Neural cell (in vitro differentiated cells): ENCODE measurements around the gene CNNM2. TPM values are rescaled to one million over a fixed set of nuclear protein-coding genes. Genes with fewer than 3 reads are reported as not detected.

Source experiments
- H2AFZ ChIP-seq: fragments of 200-600, 300-800 bp; sonication (generic), shearing (Covaris generic); 2 replicates; pipeline ENCODE4 v1.6.0; 2014; ENCODE audit warnings: low read depth, mild to moderate bottlenecking, antibody characterized with exemption, low read length, moderate library complexity
- H3F3A ChIP-seq: fragments of 200-600 bp; shearing (Covaris generic); 2 replicates; pipeline ENCODE4 v1.6.1; 2016; ENCODE audit warnings: mild to moderate bottlenecking, moderate library complexity, mixed read lengths, antibody characterized with exemption, low read length; ENCODE audit not compliant: insufficient read depth, poor library complexity, severe bottlenecking
- H3K27ac ChIP-seq: fragments of 200-600, 300-800 bp; sonication (generic), shearing (Covaris generic); 2 replicates; pipeline ENCODE4 v1.5.1; 2014; ENCODE audit warnings: mild to moderate bottlenecking, low read length, moderate library complexity
- H3K27me3 ChIP-seq: fragments of 300-800, 200-600 bp; sonication (generic), shearing (Covaris generic); 2 replicates; pipeline ENCODE4 v1.6.0; 2014; ENCODE audit warnings: mild to moderate bottlenecking, low read depth, low read length, moderate library complexity; ENCODE audit not compliant: insufficient read depth
- H3K36me3 ChIP-seq: fragments of 300-800, 200-600 bp; sonication (generic), shearing (Covaris generic); 2 replicates; pipeline ENCODE4 v1.5.1; 2014; ENCODE audit warnings: mild to moderate bottlenecking, antibody characterized with exemption, low read length, moderate library complexity; ENCODE audit not compliant: insufficient read depth
- H3K4me2 ChIP-seq: fragments of 300-800, 200-600 bp; sonication (generic), shearing (Covaris generic); 2 replicates; pipeline ENCODE4 v1.6.0; 2014; ENCODE audit warnings: mild to moderate bottlenecking, low read length
- H3K4me3 ChIP-seq: fragments of 300-800, 200-600 bp; sonication (generic), shearing (Covaris generic); 2 replicates; pipeline ENCODE4 v1.5.1; 2014; ENCODE audit warnings: mild to moderate bottlenecking, low read length, moderate library complexity
- H3K79me2 ChIP-seq: fragments of 200-600 bp; shearing (Covaris generic); replicated peaks from 2 replicates; pipeline ENCODE4 v1.6.0; 2014; ENCODE audit warnings: mild to moderate bottlenecking, low read length, moderate library complexity; ENCODE audit not compliant: insufficient read depth
- H3K9ac ChIP-seq: fragments of 300-800, 200-600 bp; sonication (generic), shearing (Covaris generic); 2 replicates; pipeline ENCODE4 v1.6.1; 2016; ENCODE audit warnings: mild to moderate bottlenecking, low read length, mixed read lengths
- H3K9me2 ChIP-seq: fragments of 200-600 bp; shearing (Covaris generic); 2 replicates; pipeline ENCODE4 v1.6.1; 2016; ENCODE audit warnings: mild to moderate bottlenecking, low read length, mixed read lengths; ENCODE audit not compliant: insufficient read depth
- H3K9me3 ChIP-seq: fragments of 200-600, 300-800 bp; sonication (generic), shearing (Covaris generic); 2 replicates; pipeline ENCODE4 v1.6.1; 2016; ENCODE audit warnings: mild to moderate bottlenecking, mixed run types, low read length, moderate library complexity, mixed read lengths
- H4K20me1 ChIP-seq: fragments of 200-600 bp; shearing (Covaris generic); 2 replicates; pipeline ENCODE4 v1.6.1; 2016; ENCODE audit warnings: mild to moderate bottlenecking, mixed run types; ENCODE audit not compliant: insufficient read depth
- EP300 ChIP-seq: fragments of 450-650 bp; conservative IDR thresholded peaks from 2 replicates; pipeline ENCODE4 v1.6.1; 2014; ENCODE audit warnings: antibody characterized with exemption, mild to moderate bottlenecking, moderate library complexity; ENCODE audit not compliant: poor library complexity, severe bottlenecking
- EZH2 ChIP-seq: fragments of 200-600, 300-800 bp; shearing (Covaris generic), sonication (generic); IDR thresholded peaks from 2 replicates; pipeline ENCODE4 v1.6.1; 2014; ENCODE audit warnings: antibody characterized with exemption, low read length, borderline replicate concordance, mild to moderate bottlenecking; ENCODE audit not compliant: insufficient read depth, poor library complexity, severe bottlenecking
- MXI1 ChIP-seq: fragments of 450-650 bp; conservative IDR thresholded peaks from 2 replicates; pipeline ENCODE4 v1.6.1; 2014; ENCODE audit warnings: antibody characterized with exemption, mild to moderate bottlenecking; ENCODE audit not compliant: poor library complexity, severe bottlenecking
- POLR2AphosphoS5 ChIP-seq: IDR thresholded peaks from 2 replicates; pipeline ENCODE4 v1.6.1; 2012
- RAD21 ChIP-seq: fragments of 450-650 bp; conservative IDR thresholded peaks from 2 replicates; pipeline ENCODE4 v1.6.1; 2014; ENCODE audit warnings: antibody characterized with exemption, mild to moderate bottlenecking, moderate library complexity
- SMC3 ChIP-seq: fragments of 450-650 bp; conservative IDR thresholded peaks from 2 replicates; pipeline ENCODE4 v1.6.1; 2014; ENCODE audit warnings: antibody characterized with exemption, mild to moderate bottlenecking, moderate library complexity; ENCODE audit not compliant: poor library complexity
- TAF1 ChIP-seq: IDR thresholded peaks from 2 replicates; pipeline ENCODE4 v1.6.1; 2012; ENCODE audit warnings: low read depth
- polyA plus RNA-seq: library from polyadenylated mRNA; depleted of rRNA; stranded (reverse); fragments of >200 nt; gene quantifications from 2 replicates; pipeline ENCODE4 v1.2.3, GENCODE V29; 2014
- TF ChIP-seq, protein P1 (sequence below): fragments of 450-650 bp; IDR thresholded peaks from 2 replicates; pipeline ENCODE4 v1.5.1; 2014; ENCODE audit warnings: antibody characterized with exemption, mild to moderate bottlenecking, moderate library complexity; ENCODE audit not compliant: poor library complexity, severe bottlenecking
- TF ChIP-seq, protein P2 (sequence below): IDR thresholded peaks from 2 replicates; pipeline ENCODE4 v1.6.1; 2012; ENCODE audit warnings: borderline replicate concordance

CNNM2 gene
- polyA plus RNA-seq, 1 donor from 2014 or later, result 5.0 TPM

DNA sequence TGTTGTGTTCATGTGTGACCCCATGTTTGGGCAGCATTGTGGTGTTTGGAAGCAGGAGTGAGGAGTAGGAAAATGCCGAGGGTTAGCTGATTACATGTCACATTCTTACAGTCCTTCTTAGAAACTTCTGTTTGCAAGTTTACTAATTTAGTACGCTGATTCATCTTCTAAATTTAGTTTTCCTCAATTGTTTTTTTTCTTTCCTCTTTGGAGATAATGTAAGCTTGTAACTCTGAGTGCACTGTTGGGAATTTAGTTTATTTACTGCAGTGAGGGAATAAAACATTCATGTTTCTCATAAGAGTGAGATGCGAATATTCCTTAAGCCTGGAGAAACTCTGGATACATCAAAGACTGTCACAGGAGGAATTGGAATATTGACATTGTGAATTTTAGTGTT is 139.9 kb downstream of the CNNM2 start:
- H3K27me3 ChIP-seq, result no peaks in the 10 kb centered on the region
- H3K9me2 ChIP-seq, result no peaks in the 10 kb centered on the region
- no peak overlapping the region for H3K4me3 ChIP-seq
- H3K79me2 ChIP-seq, result no peaks in the 10 kb centered on the region
- no peaks in the 10 kb centered on the region for H4K20me1 ChIP-seq
- no peak overlapping the region for H3K27ac ChIP-seq
- no peaks in the 10 kb centered on the region for H3K9me3 ChIP-seq
- H3K9ac ChIP-seq, result no peak overlapping the region
- no peak overlapping the region for H2AFZ ChIP-seq
- H3F3A ChIP-seq, result no peaks in the 10 kb centered on the region
- no peak overlapping the region for H3K4me2 ChIP-seq
- no peaks in the 10 kb centered on the region for H3K36me3 ChIP-seq
- TF ChIP-seq POLR2AphosphoS5, result no peak
- TF ChIP-seq, protein P1, sequence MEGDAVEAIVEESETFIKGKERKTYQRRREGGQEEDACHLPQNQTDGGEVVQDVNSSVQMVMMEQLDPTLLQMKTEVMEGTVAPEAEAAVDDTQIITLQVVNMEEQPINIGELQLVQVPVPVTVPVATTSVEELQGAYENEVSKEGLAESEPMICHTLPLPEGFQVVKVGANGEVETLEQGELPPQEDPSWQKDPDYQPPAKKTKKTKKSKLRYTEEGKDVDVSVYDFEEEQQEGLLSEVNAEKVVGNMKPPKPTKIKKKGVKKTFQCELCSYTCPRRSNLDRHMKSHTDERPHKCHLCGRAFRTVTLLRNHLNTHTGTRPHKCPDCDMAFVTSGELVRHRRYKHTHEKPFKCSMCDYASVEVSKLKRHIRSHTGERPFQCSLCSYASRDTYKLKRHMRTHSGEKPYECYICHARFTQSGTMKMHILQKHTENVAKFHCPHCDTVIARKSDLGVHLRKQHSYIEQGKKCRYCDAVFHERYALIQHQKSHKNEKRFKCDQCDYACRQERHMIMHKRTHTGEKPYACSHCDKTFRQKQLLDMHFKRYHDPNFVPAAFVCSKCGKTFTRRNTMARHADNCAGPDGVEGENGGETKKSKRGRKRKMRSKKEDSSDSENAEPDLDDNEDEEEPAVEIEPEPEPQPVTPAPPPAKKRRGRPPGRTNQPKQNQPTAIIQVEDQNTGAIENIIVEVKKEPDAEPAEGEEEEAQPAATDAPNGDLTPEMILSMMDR, result no peak
- TF ChIP-seq, protein P2, sequence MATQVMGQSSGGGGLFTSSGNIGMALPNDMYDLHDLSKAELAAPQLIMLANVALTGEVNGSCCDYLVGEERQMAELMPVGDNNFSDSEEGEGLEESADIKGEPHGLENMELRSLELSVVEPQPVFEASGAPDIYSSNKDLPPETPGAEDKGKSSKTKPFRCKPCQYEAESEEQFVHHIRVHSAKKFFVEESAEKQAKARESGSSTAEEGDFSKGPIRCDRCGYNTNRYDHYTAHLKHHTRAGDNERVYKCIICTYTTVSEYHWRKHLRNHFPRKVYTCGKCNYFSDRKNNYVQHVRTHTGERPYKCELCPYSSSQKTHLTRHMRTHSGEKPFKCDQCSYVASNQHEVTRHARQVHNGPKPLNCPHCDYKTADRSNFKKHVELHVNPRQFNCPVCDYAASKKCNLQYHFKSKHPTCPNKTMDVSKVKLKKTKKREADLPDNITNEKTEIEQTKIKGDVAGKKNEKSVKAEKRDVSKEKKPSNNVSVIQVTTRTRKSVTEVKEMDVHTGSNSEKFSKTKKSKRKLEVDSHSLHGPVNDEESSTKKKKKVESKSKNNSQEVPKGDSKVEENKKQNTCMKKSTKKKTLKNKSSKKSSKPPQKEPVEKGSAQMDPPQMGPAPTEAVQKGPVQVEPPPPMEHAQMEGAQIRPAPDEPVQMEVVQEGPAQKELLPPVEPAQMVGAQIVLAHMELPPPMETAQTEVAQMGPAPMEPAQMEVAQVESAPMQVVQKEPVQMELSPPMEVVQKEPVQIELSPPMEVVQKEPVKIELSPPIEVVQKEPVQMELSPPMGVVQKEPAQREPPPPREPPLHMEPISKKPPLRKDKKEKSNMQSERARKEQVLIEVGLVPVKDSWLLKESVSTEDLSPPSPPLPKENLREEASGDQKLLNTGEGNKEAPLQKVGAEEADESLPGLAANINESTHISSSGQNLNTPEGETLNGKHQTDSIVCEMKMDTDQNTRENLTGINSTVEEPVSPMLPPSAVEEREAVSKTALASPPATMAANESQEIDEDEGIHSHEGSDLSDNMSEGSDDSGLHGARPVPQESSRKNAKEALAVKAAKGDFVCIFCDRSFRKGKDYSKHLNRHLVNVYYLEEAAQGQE, result no peak
- TF ChIP-seq SMC3, result no peak
- TF ChIP-seq MXI1, result no peak
- no peak for TF ChIP-seq TAF1
- no peak for TF ChIP-seq EP300
- no peak for TF ChIP-seq EZH2

DNA sequence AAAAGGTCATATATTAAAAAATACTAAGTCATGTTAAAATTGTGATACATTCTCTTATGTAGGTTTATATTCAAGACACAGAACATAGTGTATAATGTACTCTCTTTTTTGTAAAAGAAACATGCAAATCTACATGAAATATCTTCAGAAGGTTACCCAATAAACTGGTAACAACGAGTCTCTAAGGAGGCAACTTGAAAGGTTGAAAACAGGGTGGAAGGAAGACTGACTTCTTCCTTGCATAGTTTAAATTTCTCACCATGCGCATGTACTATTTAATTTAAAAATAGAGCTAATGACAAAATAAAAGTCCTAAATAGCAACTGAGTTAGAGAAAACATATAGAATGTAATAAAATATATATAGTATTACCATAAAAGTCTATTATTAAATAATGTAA is 142.5 kb downstream of the CNNM2 start:
- no peaks in the 10 kb centered on the region for H3K27me3 ChIP-seq
- H3K79me2 ChIP-seq, result no peaks in the 10 kb centered on the region
- no peak overlapping the region for H3K4me3 ChIP-seq
- no peaks in the 10 kb centered on the region for H4K20me1 ChIP-seq
- no peak overlapping the region for H2AFZ ChIP-seq
- TF ChIP-seq MXI1 (no peak), RAD21 (no peak), POLR2AphosphoS5 (no peak), SMC3 (no peak), EZH2 (no peak), TAF1 (no peak), EP300 (no peak)
- TF ChIP-seq, protein P1, result no peak
- TF ChIP-seq, protein P2, result no peak
- H3K4me2 ChIP-seq, result no peak overlapping the region
- no peak overlapping the region for H3K27ac ChIP-seq
- no peaks in the 10 kb centered on the region for H3K9me2 ChIP-seq
- no peaks in the 10 kb centered on the region for H3K36me3 ChIP-seq
- H3F3A ChIP-seq, result no peaks in the 10 kb centered on the region
- H3K9ac ChIP-seq, result no peak overlapping the region
- no peaks in the 10 kb centered on the region for H3K9me3 ChIP-seq
